Measurements from ENCODE around the gene SYNC. TPM values are rescaled to one million over a fixed set of nuclear protein-coding genes. Genes with fewer than 3 reads are reported as not detected.

SYNC gene
- total and polyA plus RNA-seq, 2 of the 8 experiments (the other 6 are each of a cell fraction or from before 2014, with no cell fraction given): 0.06 to 0.17 TPM

DNA sequence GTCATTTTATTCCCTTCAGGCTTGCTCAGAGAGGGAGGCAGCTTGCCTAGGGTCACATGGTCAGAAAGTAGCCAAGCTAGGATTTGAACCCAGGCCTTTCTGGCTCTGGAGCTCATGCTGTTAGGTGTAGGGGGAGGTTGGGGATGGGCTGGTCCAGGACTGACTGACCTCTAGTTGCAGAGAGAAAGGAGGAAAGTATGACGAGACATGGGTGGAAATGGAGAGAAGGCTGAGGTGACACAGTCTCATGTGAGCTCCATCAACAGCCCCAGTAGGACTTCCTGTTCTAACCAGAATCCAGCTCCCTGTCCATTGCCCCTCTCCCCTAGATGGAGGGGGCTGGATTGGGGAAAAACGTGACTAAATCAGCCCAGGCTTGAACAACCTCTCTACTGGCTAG lies 15.5 kb upstream of the SYNC start:
- H3K14ac ChIP-seq (ENCODE audit: insufficient read length): no peak overlapping the region
- no peak overlapping the region for H2BK120ac ChIP-seq (replicated peaks; ENCODE audit: low read depth, low read length)
- POLR2A ChIA-PET (ENCODE audit: partially characterized antibody): interaction anchor here (0.9 to 9.6 kb wide), 4 partner anchors 11 to 55 kb away, joined by 4 to 152 read pairs (median 8); no protein-coding TSS in a partner anchor
- no peak overlapping the region for H2AFZ ChIP-seq (ENCODE audit: low read length)
- no peak overlapping the region for H2BK15ac ChIP-seq (ENCODE audit: low read length)
- H2AK5ac ChIP-seq (ENCODE audit: low read depth, low read length): peak overlapping the region; percentile 60; the same call in 1 of the 2 replicates
- no peak overlapping the region for H3K4ac ChIP-seq (replicated peaks; ENCODE audit: insufficient read length, low read depth, low read length)
- CTCF ChIA-PET (ENCODE audit: partially characterized antibody): interaction anchor here (0.8 to 10.5 kb wide), 5 partner anchors 11 to 198 kb away, joined by 3 to 329 read pairs (median 4); no protein-coding TSS in a partner anchor
- H2BK5ac ChIP-seq (ENCODE audit: low read depth, low read length): no peak overlapping the region
- 82% methylated on average over 2 of the region's 2 CpGs; no CpG with 5 or more reads in 1 of the 2 experiments for WGBS, 2 experiments (ENCODE audit: extremely low coverage in 1 of 2, insufficient coverage in 1 of 2, insufficient read length in 1 of 2, insufficient replicate concordance in 2 of 2, low coverage in 1 of 2, low lambda C conversion rate in 2 of 2, missing lambda C conversion rate in 1 of 2)
- H4K8ac ChIP-seq (ENCODE audit: extremely low read depth, insufficient read depth, low read length): no peak overlapping the region
- no peak overlapping the region for H3K4me2 ChIP-seq (ENCODE audit: insufficient read depth in 1 of 2, low read depth in 2 of 2, low read length in 2 of 2)
- no peaks in the 10 kb centered on the region for H3K36me3 ChIP-seq (ENCODE audit: control insufficient read depth in 2 of 4, insufficient read depth in 4 of 4, low read length in 3 of 4)
- DNase-seq (ENCODE audit: low read depth in 1 of 2, low spot score in 2 of 2) (no peak), FAIRE-seq (no peak)
- H3K4me1 ChIP-seq (replicated peaks in 1 of 4; ENCODE audit: control insufficient read depth in 3 of 4, insufficient read depth in 4 of 4, low read length in 3 of 4): peaks cover 0 to 13% (median 12%) of the 10 kb centered on the region in 4 experiments; a peak in 6 of 7 replicates
- H3K27me3 ChIP-seq (replicated peaks in 1 of 4; ENCODE audit: control insufficient read depth in 3 of 4, extremely low read depth in 1 of 4, insufficient read depth in 3 of 4, low read length in 3 of 4): no peaks in the 10 kb centered on the region; a peak in 1 of 7 replicates
- H3K79me2 ChIP-seq (ENCODE audit: control insufficient read depth in 1 of 2, insufficient read depth in 2 of 2, low read length in 2 of 2): no peaks in the 10 kb centered on the region
- H3K23me2 ChIP-seq (ENCODE audit: low read depth, low read length): no peaks in the 10 kb centered on the region
- H2BK12ac ChIP-seq (ENCODE audit: low read depth, low read length): 0 out of 2 replicates have a peak overlapping the region, but pooled peaks have one; percentile 75
- H3K4me3 ChIP-seq (ENCODE audit: extremely low read depth in 1 of 4, insufficient read depth in 2 of 4, low read depth in 3 of 4, low read length in 4 of 4): no peak overlapping the region
- no peaks in the 10 kb centered on the region for H4K20me1 ChIP-seq (replicated peaks in 1 of 2; ENCODE audit: control insufficient read depth in 1 of 2, insufficient read depth in 2 of 2, low read length in 2 of 2)
- H4K5ac ChIP-seq (ENCODE audit: insufficient read length, low read depth, low read length): no peak overlapping the region
- no peak overlapping the region for H4K91ac ChIP-seq (replicated peaks; ENCODE audit: insufficient read length, low read length)
- H3K79me1 ChIP-seq (ENCODE audit: low read depth, low read length): no peaks in the 10 kb centered on the region
- H3K9me3 ChIP-seq (ENCODE audit: insufficient read depth in 2 of 2, low read depth in 1 of 2, low read length in 1 of 2): no peaks in the 10 kb centered on the region
- no peak overlapping the region for H3K23ac ChIP-seq (ENCODE audit: insufficient read length)
- H3K27ac ChIP-seq (ENCODE audit: low read depth, low read length): no peak overlapping the region
- H3K18ac ChIP-seq (ENCODE audit: extremely low read depth, low read length): no peak overlapping the region
- H3K9ac ChIP-seq (replicated peaks in 1 of 4; ENCODE audit: extremely low read depth in 1 of 4, low read depth in 3 of 4, low read length in 3 of 4): no peak overlapping the region
- H3K56ac ChIP-seq (replicated peaks; ENCODE audit: insufficient read length, low read depth, low read length): no peak overlapping the region
- H2BK20ac ChIP-seq (ENCODE audit: low read length): no peak overlapping the region
- TF ChIP-seq, protein P1, sequence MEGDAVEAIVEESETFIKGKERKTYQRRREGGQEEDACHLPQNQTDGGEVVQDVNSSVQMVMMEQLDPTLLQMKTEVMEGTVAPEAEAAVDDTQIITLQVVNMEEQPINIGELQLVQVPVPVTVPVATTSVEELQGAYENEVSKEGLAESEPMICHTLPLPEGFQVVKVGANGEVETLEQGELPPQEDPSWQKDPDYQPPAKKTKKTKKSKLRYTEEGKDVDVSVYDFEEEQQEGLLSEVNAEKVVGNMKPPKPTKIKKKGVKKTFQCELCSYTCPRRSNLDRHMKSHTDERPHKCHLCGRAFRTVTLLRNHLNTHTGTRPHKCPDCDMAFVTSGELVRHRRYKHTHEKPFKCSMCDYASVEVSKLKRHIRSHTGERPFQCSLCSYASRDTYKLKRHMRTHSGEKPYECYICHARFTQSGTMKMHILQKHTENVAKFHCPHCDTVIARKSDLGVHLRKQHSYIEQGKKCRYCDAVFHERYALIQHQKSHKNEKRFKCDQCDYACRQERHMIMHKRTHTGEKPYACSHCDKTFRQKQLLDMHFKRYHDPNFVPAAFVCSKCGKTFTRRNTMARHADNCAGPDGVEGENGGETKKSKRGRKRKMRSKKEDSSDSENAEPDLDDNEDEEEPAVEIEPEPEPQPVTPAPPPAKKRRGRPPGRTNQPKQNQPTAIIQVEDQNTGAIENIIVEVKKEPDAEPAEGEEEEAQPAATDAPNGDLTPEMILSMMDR (IDR thresholded peaks at IDR 0.05; ENCODE audit: control extremely low read depth in 1 of 3, insufficient read depth in 1 of 3, low read depth in 1 of 3, low read length in 3 of 3): no peak
- TF ChIP-seq, protein P2, sequence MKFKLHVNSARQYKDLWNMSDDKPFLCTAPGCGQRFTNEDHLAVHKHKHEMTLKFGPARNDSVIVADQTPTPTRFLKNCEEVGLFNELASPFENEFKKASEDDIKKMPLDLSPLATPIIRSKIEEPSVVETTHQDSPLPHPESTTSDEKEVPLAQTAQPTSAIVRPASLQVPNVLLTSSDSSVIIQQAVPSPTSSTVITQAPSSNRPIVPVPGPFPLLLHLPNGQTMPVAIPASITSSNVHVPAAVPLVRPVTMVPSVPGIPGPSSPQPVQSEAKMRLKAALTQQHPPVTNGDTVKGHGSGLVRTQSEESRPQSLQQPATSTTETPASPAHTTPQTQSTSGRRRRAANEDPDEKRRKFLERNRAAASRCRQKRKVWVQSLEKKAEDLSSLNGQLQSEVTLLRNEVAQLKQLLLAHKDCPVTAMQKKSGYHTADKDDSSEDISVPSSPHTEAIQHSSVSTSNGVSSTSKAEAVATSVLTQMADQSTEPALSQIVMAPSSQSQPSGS (IDR thresholded peaks at IDR 0.05; ENCODE audit: low read length): no peak
- TF ChIP-seq KDM4A (IDR thresholded peaks at IDR 0.05; ENCODE audit: low read depth, low read length, severe bottlenecking) (no peak), EZH2 (IDR thresholded peaks at IDR 0.05; ENCODE audit: low read depth, low read length, severe bottlenecking) (no peak), FOSL1 (IDR thresholded peaks at IDR 0.05; ENCODE audit: insufficient read depth, low read depth, low read length) (no peak), CBX8 (IDR thresholded peaks at IDR 0.05; ENCODE audit: borderline replicate concordance, low read depth, low read length) (no peak), CREB1 (IDR thresholded peaks at IDR 0.05) (no peak)
